HEK293 (cell line): ENCODE data around the gene NPY4R.
"Not testable (repeated sequence)": the region's sequence is repeated elsewhere in the genome, so short reads cannot be mapped to it uniquely, and the experiment has no call there.

Source experiments
- OVOL3 ChIP-seq: fragments of 450-650 bp; formaldehyde crosslinking; IDR thresholded peaks from 2 replicates; pipeline ENCODE4 v1.5.1; 2016; ENCODE audit warnings: missing biosample characterization, missing genetic modification characterization
- ZBTB1 ChIP-seq: fragments of 450-650 bp; formaldehyde crosslinking; IDR thresholded peaks from 2 replicates; pipeline ENCODE4 v1.5.1; 2016; ENCODE audit warnings: missing biosample characterization, missing genetic modification characterization
- ZBTB7A ChIP-seq: fragments of 450-650 bp; formaldehyde crosslinking; IDR thresholded peaks from 2 replicates; pipeline ENCODE4 v1.5.1; 2016; ENCODE audit warnings: low read depth, missing biosample characterization, missing genetic modification characterization
- ZFP3 ChIP-seq: fragments of 450-650 bp; formaldehyde crosslinking; IDR thresholded peaks from 2 replicates; pipeline ENCODE4 v1.5.1; 2016; ENCODE audit warnings: low read depth, missing biosample characterization, missing genetic modification characterization
- ZIC2 ChIP-seq: fragments of 450-650 bp; formaldehyde crosslinking; IDR thresholded peaks from 2 replicates; pipeline ENCODE4 v1.5.1; 2016; ENCODE audit warnings: missing biosample characterization, missing genetic modification characterization
- ZNF148 ChIP-seq: fragments of 450-650 bp; formaldehyde crosslinking; IDR thresholded peaks from 2 replicates; pipeline ENCODE4 v1.5.0; 2017; ENCODE audit warnings: missing biosample characterization, missing genetic modification characterization, borderline replicate concordance
- ZNF324 ChIP-seq: fragments of 450-650 bp; formaldehyde crosslinking; IDR thresholded peaks from 2 replicates; pipeline ENCODE4 v1.5.1; 2016; ENCODE audit warnings: missing biosample characterization, missing genetic modification characterization
- ZNF350 ChIP-seq: fragments of 450-650 bp; formaldehyde crosslinking; IDR thresholded peaks from 2 replicates; pipeline ENCODE4 v1.5.0; 2017; ENCODE audit warnings: missing biosample characterization, mild to moderate bottlenecking, missing genetic modification characterization
- ZSCAN23 ChIP-seq: fragments of 450-650 bp; formaldehyde crosslinking; IDR thresholded peaks from 2 replicates; pipeline ENCODE4 v1.5.1; 2016; ENCODE audit warnings: missing biosample characterization, missing genetic modification characterization
- TF ChIP-seq, protein P1 (sequence below): fragments of 450-650 bp; formaldehyde crosslinking; IDR thresholded peaks from 2 replicates; pipeline ENCODE4 v1.5.1; 2016; ENCODE audit warnings: missing biosample characterization, missing genetic modification characterization
- TF ChIP-seq, protein P2 (sequence below): fragments of 450-650 bp; formaldehyde crosslinking; IDR thresholded peaks from 2 replicates; pipeline ENCODE4 v1.5.1; 2016; ENCODE audit warnings: missing biosample characterization, missing genetic modification characterization
- TF ChIP-seq, protein P3 (sequence below): fragments of 450-650 bp; formaldehyde crosslinking; IDR thresholded peaks from 2 replicates; pipeline ENCODE4 v1.5.1; 2016; ENCODE audit warnings: missing biosample characterization, missing genetic modification characterization, low read depth

GRCh38 chr10:46419570-46420379 is 46.0 kb downstream of the NPY4R start:
- not testable (repeated sequence) for TF ChIP-seq ZNF148 (tag by site-specific recombination); ZBTB7A; OVOL3; ZSCAN23; ZIC2 (tag by site-specific recombination); ZBTB1 (tag by site-specific recombination); ZFP3 (tag by site-specific recombination); ZNF324 (tag by site-specific recombination); ZNF350 (tag by site-specific recombination)
- TF ChIP-seq, protein P1, sequence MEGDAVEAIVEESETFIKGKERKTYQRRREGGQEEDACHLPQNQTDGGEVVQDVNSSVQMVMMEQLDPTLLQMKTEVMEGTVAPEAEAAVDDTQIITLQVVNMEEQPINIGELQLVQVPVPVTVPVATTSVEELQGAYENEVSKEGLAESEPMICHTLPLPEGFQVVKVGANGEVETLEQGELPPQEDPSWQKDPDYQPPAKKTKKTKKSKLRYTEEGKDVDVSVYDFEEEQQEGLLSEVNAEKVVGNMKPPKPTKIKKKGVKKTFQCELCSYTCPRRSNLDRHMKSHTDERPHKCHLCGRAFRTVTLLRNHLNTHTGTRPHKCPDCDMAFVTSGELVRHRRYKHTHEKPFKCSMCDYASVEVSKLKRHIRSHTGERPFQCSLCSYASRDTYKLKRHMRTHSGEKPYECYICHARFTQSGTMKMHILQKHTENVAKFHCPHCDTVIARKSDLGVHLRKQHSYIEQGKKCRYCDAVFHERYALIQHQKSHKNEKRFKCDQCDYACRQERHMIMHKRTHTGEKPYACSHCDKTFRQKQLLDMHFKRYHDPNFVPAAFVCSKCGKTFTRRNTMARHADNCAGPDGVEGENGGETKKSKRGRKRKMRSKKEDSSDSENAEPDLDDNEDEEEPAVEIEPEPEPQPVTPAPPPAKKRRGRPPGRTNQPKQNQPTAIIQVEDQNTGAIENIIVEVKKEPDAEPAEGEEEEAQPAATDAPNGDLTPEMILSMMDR (tag by site-specific recombination), result not testable (repeated sequence)
- TF ChIP-seq, protein P2, sequence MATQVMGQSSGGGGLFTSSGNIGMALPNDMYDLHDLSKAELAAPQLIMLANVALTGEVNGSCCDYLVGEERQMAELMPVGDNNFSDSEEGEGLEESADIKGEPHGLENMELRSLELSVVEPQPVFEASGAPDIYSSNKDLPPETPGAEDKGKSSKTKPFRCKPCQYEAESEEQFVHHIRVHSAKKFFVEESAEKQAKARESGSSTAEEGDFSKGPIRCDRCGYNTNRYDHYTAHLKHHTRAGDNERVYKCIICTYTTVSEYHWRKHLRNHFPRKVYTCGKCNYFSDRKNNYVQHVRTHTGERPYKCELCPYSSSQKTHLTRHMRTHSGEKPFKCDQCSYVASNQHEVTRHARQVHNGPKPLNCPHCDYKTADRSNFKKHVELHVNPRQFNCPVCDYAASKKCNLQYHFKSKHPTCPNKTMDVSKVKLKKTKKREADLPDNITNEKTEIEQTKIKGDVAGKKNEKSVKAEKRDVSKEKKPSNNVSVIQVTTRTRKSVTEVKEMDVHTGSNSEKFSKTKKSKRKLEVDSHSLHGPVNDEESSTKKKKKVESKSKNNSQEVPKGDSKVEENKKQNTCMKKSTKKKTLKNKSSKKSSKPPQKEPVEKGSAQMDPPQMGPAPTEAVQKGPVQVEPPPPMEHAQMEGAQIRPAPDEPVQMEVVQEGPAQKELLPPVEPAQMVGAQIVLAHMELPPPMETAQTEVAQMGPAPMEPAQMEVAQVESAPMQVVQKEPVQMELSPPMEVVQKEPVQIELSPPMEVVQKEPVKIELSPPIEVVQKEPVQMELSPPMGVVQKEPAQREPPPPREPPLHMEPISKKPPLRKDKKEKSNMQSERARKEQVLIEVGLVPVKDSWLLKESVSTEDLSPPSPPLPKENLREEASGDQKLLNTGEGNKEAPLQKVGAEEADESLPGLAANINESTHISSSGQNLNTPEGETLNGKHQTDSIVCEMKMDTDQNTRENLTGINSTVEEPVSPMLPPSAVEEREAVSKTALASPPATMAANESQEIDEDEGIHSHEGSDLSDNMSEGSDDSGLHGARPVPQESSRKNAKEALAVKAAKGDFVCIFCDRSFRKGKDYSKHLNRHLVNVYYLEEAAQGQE (tag by site-specific recombination), result not testable (repeated sequence)
- TF ChIP-seq, protein P3, sequence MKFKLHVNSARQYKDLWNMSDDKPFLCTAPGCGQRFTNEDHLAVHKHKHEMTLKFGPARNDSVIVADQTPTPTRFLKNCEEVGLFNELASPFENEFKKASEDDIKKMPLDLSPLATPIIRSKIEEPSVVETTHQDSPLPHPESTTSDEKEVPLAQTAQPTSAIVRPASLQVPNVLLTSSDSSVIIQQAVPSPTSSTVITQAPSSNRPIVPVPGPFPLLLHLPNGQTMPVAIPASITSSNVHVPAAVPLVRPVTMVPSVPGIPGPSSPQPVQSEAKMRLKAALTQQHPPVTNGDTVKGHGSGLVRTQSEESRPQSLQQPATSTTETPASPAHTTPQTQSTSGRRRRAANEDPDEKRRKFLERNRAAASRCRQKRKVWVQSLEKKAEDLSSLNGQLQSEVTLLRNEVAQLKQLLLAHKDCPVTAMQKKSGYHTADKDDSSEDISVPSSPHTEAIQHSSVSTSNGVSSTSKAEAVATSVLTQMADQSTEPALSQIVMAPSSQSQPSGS (tag by site-specific recombination), result not testable (repeated sequence)
